Subcutaneous adipose tissue (tissue), 4 donors: ENCODE data around the gene TRIM62. TPM values are rescaled to one million over a fixed set of nuclear protein-coding genes. Genes with fewer than 3 reads are reported as not detected.

Source experiments
- CTCF ChIP-seq: fragments of 450-650 bp; IDR thresholded peaks from one replicate; pipeline ENCODE4 v1.5.1; 2016; ENCODE audit warnings: low read depth, mild to moderate bottlenecking, control low read depth, antibody characterized with exemption, moderate library complexity
- total RNA-seq, 4 donors: library from RNA; depleted of rRNA; stranded (reverse); fragments of >200 nt; gene quantifications; one replicate each; pipeline ENCODE4 v1.1.0, GENCODE V29; 2016

TRIM62 gene
- total RNA-seq, 4 donors from 2014 or later: 1.5 to 4.9 (median 3.5) TPM

- TF ChIP-seq CTCF: no peak
Observed at GRCh38 chr1:33165209-33165608, 16.6 kb downstream of the TRIM62 start.

DNA sequence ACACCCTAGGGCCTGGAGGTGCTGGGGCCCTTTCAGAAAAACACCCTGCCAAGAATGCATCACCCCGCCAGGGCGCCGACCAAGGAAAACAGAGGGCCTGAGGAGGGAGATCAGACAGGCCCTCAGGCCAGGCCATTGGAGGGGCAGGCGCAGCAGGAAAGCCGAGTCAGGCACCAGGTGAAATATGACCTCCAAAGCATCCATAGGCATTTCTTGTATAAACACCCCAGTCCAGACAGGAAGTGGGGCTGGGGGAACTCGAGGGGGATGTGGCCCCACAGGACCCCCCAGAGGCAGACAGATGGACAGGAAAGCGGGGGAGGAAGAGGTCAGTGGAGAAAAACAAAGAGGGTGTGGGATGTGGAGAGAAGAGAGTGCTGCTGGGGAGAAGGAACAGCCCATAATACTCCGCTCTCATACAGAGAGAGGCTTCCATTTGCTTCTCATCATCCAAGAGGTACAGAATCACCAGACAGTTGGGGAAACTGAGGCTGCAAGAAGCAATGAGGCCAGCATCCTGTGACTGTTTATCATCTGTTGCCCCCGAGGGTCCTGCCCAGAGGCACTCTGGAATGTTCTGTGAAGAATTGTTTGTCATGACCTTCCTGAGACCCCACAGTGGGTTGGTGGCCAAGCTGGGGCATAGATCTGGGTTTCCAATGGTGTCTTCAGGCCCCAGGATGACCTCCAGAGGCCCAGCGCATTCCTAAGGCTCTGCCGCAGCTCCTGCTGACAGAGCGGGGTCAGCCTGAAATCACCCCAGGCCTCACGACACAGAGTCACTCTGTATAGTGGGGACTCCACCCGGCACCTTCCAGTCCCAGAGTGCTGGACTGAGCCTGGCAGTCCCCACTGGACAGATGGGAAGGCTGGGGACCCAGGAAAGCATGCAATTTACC is 18.0 kb downstream of the TRIM62 start:
- TF ChIP-seq CTCF: no peak

DNA sequence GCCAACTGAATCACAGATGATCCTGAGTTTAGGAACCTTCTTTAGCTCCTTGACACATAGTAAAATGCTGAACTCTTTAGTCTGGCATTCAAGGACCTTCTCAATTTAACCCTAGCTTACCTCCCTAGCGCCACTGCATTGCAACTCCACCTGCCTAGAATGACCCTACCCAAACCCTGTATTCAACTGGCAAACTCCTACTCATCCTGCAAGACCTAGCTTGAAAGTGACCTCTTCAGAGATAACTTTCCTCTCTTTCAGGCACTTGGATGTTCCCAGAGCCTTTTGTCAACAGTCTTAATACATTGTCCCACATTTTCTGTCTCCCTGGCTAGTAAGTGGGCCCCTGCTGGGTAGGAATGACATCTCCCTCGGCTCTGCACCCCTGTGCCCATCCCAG is 19.7 kb downstream of the TRIM62 start:
- TF ChIP-seq CTCF: no peak

DNA sequence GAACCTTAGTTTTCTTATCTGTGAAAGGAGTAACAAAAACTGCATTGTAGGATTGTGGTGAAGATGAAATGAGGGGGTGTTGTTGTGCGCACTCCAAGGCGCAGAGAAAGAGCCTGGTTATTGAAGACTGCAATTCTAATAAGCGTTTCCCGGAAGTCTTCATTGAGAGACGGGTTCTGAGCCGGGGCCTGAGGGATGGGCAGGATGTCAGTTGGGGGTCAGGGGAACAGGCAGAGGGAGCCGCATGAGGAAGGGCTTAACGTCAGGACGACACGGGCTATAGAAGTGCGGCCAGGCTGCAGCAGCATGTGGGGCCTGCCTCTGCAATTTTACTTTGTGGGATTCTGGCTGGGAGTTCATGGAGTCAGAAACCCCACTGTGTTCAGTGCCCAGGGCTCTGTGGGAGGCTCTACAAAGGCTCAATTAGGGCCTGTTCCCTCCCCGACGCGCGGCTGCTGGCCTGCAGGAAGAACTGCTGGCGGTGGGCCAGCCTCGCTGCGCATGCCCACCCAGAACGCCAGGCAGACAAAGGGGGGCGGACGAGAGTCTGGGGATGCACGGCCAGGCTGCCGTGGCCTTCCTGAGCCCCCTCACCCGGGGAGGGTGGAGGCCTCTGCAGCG is 20.7 kb downstream of the TRIM62 start:
- no peak for TF ChIP-seq CTCF

GRCh38 chr1:33159577-33159976 is 22.3 kb downstream of the TRIM62 start:
- no peak for TF ChIP-seq CTCF

DNA sequence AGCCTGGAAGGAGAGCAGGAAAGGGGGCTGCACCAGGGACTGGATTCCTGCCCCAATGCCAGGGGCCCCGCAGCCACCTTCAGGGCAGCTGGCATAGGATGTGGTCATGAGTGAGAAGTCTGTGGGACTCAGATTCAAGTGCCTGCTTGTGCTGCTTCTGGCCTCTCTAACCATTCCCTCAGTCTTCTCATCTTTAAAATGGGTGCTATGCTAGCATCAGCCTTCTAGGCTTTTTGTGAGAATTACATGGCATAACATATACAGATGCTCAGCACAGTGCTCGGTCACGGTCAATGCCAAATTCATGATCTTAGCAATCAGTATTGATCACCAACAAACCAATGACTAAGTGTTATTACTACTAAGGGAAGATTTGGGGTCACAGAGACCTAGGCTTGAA is 23.5 kb downstream of the TRIM62 start:
- TF ChIP-seq CTCF: no peak

- TF ChIP-seq CTCF: no peak
Observed at GRCh38 chr1:33157131-33157530, 24.7 kb downstream of the TRIM62 start.
